GM12872 (cell line): ENCODE data around the gene DUOX1.

Experiments used
- TF ChIP-seq, protein P1 (sequence below): IDR thresholded peaks from 3 replicates; pipeline ENCODE4 v1.5.1; 2011; ENCODE audit warnings: low read depth, mild to moderate bottlenecking, low read length, moderate library complexity; ENCODE audit not compliant: insufficient read depth

Gene DUOX1

DNA sequence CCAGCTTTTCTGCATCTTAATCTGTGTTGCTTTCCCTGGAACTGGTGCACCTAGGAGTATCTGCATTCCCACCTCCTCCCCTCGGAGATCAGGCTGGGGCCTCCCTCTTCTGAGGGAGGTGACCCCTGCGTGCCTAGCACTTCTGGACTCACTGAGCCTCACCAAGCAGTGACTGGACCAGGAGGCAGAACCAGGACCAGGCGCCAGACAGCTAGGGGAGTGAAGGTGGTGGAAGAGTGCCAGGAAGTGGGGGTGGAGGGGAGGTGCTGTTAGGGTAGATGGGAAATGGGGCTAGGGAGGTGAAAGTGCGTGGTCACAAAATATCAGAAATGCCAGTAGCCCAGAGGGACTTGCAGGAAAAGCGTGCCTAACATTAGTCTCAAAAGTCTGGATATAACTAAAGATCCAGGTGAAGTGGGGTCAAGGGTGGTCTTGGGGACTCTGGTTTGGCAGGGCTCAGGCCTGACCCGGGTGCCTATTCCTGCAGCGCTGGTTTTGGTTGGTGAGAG, 14.4 kb upstream of the DUOX1 start:
- TF ChIP-seq, protein P1, sequence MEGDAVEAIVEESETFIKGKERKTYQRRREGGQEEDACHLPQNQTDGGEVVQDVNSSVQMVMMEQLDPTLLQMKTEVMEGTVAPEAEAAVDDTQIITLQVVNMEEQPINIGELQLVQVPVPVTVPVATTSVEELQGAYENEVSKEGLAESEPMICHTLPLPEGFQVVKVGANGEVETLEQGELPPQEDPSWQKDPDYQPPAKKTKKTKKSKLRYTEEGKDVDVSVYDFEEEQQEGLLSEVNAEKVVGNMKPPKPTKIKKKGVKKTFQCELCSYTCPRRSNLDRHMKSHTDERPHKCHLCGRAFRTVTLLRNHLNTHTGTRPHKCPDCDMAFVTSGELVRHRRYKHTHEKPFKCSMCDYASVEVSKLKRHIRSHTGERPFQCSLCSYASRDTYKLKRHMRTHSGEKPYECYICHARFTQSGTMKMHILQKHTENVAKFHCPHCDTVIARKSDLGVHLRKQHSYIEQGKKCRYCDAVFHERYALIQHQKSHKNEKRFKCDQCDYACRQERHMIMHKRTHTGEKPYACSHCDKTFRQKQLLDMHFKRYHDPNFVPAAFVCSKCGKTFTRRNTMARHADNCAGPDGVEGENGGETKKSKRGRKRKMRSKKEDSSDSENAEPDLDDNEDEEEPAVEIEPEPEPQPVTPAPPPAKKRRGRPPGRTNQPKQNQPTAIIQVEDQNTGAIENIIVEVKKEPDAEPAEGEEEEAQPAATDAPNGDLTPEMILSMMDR, result no peak

DNA sequence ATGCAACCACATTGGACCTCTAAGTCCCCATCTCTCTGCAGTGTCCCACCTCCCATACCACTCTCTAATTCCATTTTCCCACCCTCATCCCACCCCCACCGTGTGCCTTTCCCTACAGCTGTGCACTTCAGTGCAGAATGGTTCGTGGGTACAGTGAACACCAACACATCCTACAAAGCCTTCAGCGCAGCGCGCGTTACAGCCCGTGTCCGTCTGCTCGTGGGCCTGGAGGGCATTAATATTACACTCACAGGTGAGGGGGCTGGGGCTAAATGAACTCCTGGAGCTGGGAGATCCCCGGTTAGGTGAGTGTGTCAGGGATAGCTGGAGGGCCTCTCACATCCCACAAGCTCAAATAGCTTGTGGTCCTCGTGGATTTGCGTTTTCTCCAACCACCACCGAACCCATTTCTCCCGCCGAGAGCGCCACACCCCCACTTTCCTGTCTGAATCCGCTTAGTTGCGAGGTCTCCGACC, 13.8 kb upstream of the DUOX1 start:
- TF ChIP-seq, protein P1, result no peak

DNA sequence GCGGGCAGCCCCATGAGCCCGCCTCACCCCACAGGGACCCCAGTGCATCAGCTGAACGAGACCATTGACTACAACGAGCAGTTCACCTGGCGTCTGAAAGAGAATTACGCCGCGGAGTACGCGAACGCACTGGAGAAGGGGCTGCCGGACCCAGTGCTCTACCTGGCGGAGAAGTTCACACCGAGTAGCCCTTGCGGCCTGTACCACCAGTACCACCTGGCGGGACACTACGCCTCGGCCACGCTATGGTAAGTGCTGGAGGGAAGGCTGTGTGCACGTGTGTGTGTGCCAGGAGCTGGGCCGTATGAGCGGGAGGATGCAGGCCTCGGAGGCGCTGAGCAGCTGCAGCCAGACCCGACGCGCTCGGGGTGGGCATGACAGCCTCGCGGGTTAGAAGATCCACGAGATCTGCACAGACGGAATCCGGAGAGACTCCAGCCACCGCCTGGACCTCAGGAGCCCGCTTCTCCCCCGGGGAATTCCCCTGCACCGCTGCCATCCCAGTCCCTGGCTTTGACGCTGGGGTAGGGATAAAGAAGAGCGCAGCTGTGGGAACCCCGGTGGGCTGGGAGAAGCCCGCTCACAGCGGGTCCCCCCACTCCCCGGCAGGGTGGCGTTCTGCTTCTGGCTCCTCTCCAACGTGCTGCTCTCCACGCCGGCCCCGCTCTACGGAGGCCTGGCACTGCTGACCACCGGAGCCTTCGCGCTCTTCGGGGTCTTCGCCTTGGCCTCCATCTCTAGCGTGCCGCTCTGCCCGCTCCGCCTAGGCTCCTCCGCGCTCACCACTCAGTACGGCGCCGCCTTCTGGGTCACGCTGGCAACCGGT, 13.1 kb upstream of the DUOX1 start:
- TF ChIP-seq, protein P1, result no peak

DNA sequence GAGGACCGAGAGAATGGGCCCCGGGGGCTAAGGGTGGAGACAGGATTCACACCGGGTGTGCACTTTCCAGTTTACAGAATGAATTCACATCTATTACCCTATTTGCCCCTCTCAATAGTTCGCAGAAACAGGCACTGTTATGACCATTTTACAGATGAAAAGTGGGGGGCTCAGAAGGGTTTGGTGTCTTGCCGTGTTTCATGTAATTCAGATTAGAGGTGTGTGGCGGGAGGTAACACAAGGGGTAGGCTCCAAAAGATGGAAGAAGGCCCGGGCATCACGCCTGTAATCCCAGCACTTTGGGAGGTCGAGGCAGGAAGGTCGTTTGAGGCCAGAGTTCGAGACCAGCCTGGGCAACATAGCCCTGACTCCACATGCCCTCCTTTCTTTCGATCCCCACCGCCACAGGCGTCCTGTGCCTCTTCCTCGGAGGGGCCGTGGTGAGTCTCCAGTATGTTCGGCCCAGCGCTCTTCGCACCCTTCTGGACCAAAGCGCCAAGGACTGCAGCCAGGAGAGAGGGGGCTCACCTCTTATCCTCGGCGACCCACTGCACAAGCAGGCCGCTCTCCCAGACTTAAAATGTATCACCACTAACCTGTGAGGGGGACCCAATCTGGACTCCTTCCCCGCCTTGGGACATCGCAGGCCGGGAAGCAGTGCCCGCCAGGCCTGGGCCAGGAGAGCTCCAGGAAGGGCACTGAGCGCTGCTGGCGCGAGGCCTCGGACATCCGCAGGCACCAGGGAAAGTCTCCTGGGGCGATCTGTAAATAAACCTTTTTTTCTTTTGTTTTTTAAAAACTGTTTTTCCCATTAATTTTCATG, 12.3 kb upstream of the DUOX1 start:
- TF ChIP-seq, protein P1, result no peak

DNA sequence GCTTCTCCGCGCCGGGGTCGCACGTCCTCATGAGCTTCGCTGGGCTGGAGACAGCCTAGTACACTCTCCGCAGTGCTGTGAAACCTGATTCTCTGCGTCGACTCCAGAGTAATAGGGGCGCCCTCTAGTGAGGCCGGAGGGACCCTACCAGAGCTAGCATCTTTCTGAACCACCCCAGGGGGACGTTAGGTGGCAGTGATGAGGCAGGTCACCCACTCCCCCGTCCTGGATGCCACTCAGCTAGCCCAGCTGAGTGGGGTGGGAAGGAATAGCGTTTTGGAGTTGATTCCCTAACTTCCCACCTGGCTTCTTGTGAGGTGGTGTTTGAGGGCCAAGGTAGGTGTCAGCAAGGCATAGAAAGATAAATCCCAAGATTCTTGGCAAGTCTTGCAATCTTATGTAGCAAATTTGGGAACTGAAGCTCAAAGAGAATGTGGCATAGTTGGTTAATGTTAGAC, 11.6 kb upstream of the DUOX1 start:
- TF ChIP-seq, protein P1, result peak; percentile 100

DNA sequence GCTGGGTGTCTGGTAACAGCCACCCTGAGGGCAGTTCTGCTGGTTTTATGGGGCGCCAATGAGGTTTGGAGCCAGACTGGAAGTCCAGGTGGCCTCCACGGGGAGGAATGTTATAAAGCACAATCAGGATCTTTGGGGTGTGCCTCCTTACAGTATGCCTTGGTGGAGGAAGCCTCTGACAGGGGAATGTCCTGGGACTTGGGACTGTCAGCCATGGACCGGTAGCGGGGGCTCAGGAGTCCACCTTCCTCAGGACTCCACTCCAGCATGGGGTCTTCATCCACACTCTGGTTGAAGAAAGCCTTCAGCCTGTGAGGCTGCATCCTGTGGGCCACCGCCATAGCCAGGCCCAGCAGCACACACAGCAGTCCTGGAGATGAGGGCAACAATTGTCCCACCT, 10.8 kb upstream of the DUOX1 start:
- TF ChIP-seq, protein P1, result no peak
